ENCODE measurements around the gene PFDN5. TPM values are rescaled to one million over a fixed set of nuclear protein-coding genes. Genes with fewer than 3 reads are reported as not detected.

PFDN5 gene
- total RNA-seq, 1 experiment from 2014 or later: 340 TPM

GRCh38 chr12:53299454-53300180 is 4.3 kb downstream of the PFDN5 start, which contains the start of gene MYG1:
Gene MYG1, plus strand, starts transcription at chr12:53299695. Its CDS starts 43 bp downstream, at chr12:53299738.
- no TSS peak for BruUV-seq (replicated peaks)
- intact Hi-C loops (cut with micrococcal nuclease; ENCODE audit: unreplicated experiment) (no loop called here), in situ Hi-C loops (cut with HindIII; ENCODE audit: low pct_unique_long_range_greater_than_20kb, low sequenced_read_pairs) (no loop called here)
- CTCF ChIA-PET: interaction anchor here (0.5 to 1.1 kb wide), 2 partner anchors 46 to 88 kb away, joined by 3 to 4 read pairs; no protein-coding TSS in a partner anchor
- peak within 1 kb of the TSS; percentile 63 to 83 for H3K4me3 ChIP-seq (ENCODE audit: low read depth in 2 of 2, low read length in 2 of 2)
- H3K4me1 ChIP-seq (ENCODE audit: control insufficient read depth, insufficient read depth, low read length): peaks cover 50% of the 10 kb centered on the region
- H3K27me3 ChIP-seq (ENCODE audit: control insufficient read depth, insufficient read depth, low read length): no peaks in the 10 kb centered on the region
- no peaks in the 10 kb centered on the region for H3K36me3 ChIP-seq (ENCODE audit: control insufficient read depth, insufficient read depth, low read length)
- POLR2A ChIA-PET: interaction anchor here (0.5 kb wide), 1 partner anchor 168 kb away, joined by 4 read pairs; no protein-coding TSS in a partner anchor
- peak within 1 kb of the TSS; percentile 95 for H3K27ac ChIP-seq (ENCODE audit: low read length)
- ATAC-seq (peak; percentile 92), DNase-seq (ENCODE audit: low read depth, low spot score) (peak; percentile 63)
- no peaks in the 10 kb centered on the region for H3K9me3 ChIP-seq (ENCODE audit: control insufficient read depth, insufficient read depth, low read depth, low read length)
- TF ChIP-seq CTCF (IDR thresholded peaks at IDR 0.05): no peak
- TF ChIP-seq REST (IDR thresholded peaks at IDR 0.05; ENCODE audit: insufficient read depth in 1 of 2, low read depth in 2 of 2, low read length in 1 of 2): no peak
- TF ChIP-seq POLR2AphosphoS5 (IDR thresholded peaks at IDR 0.05; ENCODE audit: low read depth, low read length): peak; percentile 92
- peak; percentile 43; the same call in 1 of the 2 replicates for TF ChIP-seq TCF7L2 (IDR thresholded peaks at IDR 0.05; ENCODE audit: low read depth, low read length)
- peak; percentile 98; the same call in 1 of the 2 replicates for TF ChIP-seq SIN3A (IDR thresholded peaks at IDR 0.05; ENCODE audit: borderline replicate concordance, insufficient read depth, low read depth, low read length)

- POLR2A ChIA-PET: interaction anchor here (0.7 kb wide), 1 partner anchor 193 kb away, joined by 4 read pairs; no protein-coding TSS in a partner anchor
- intact Hi-C loops (cut with micrococcal nuclease; ENCODE audit: unreplicated experiment): no loop called here
- H3K9me3 ChIP-seq (ENCODE audit: control insufficient read depth, insufficient read depth, low read depth, low read length): no peaks in the 10 kb centered on the region
- CTCF ChIA-PET: interaction anchor here (0.5 to 1.1 kb wide), 2 partner anchors 45 to 88 kb away, joined by 3 to 4 read pairs; no protein-coding TSS in a partner anchor
- peak overlapping the region; percentile 95 for H3K27ac ChIP-seq (ENCODE audit: low read length)
- in situ Hi-C loops (cut with HindIII; ENCODE audit: low pct_unique_long_range_greater_than_20kb, low sequenced_read_pairs): no loop called here
- H3K27me3 ChIP-seq (ENCODE audit: control insufficient read depth, insufficient read depth, low read length): no peaks in the 10 kb centered on the region
- DNase-seq (ENCODE audit: low read depth, low spot score) (no peak), ATAC-seq (peak; percentile 17)
- peak overlapping the region; percentile 63 to 83 for H3K4me3 ChIP-seq (ENCODE audit: low read depth in 2 of 2, low read length in 2 of 2)
- TF ChIP-seq CTCF (IDR thresholded peaks at IDR 0.05): no peak
- TF ChIP-seq TCF7L2 (IDR thresholded peaks at IDR 0.05; ENCODE audit: low read depth, low read length): no peak
- no peak for TF ChIP-seq SIN3A (IDR thresholded peaks at IDR 0.05; ENCODE audit: borderline replicate concordance, insufficient read depth, low read depth, low read length)
- no peak for TF ChIP-seq REST (IDR thresholded peaks at IDR 0.05; ENCODE audit: insufficient read depth in 1 of 2, low read depth in 2 of 2, low read length in 1 of 2)
- TF ChIP-seq POLR2AphosphoS5 (IDR thresholded peaks at IDR 0.05; ENCODE audit: low read depth, low read length): no peak
- H3K36me3 ChIP-seq (ENCODE audit: control insufficient read depth, insufficient read depth, low read length): no peaks in the 10 kb centered on the region
- peaks cover 46% of the 10 kb centered on the region for H3K4me1 ChIP-seq (ENCODE audit: control insufficient read depth, insufficient read depth, low read length)
- no TSS peak for BruUV-seq (replicated peaks)
Measured at GRCh38 chr12:53300187-53300586, 4.8 kb downstream of the PFDN5 start.

Measured in Panc1 (cell line).